B cell (primary cell): ENCODE data around the gene ATP5MC3. TPM values are rescaled to one million over a fixed set of nuclear protein-coding genes. Genes with fewer than 3 reads are reported as not detected.

Source experiments
- ATAC-seq: fragments of 200-7000 bp; cut with Tn5 transposase; one replicate; pipeline ENCODE4 v1.10.0; 2021; ENCODE audit warnings: low read depth, mild to moderate bottlenecking, moderate number of reproducible peaks, moderate library complexity
- CTCF ChIA-PET: fragments of 350-600 bp; sonication (Branson Sonifier 250); formaldehyde crosslinking; loops from one replicate; lab custom pipeline; 2021; ENCODE audit warnings: antibody characterized with exemption, inconsistent platforms; lab: Charles Lee
- POLR2A ChIA-PET: fragments of 350-600 bp; sonication (Branson Sonifier 250); formaldehyde crosslinking; loops from one replicate; lab custom pipeline; 2021; ENCODE audit warnings: antibody characterized with exemption; lab: Charles Lee
- DNase-seq: peaks from one replicate; pipeline ENCODE4 v3.0.0; 2013
- H2AFZ ChIP-seq: 2 replicates; pipeline ENCODE4 v1.6.1; 2012; ENCODE audit warnings: mild to moderate bottlenecking, low read depth, low read length; ENCODE audit not compliant: insufficient read depth, poor library complexity, severe bottlenecking
- H3K27ac ChIP-seq, 2 donors: 1 replicate in 1 of 2; 2 replicates in 1 of 2; pipeline ENCODE4 v1.5.1; 2012 to 2013; ENCODE audit warnings: low read length in 2 of 2, mild to moderate bottlenecking in 2 of 2, moderate library complexity in 1 of 2
- H3K27me3 ChIP-seq, 4 experiments: fragments of 200-600 bp in 1 of 4; sonication (generic) in 1 of 4; replicated peaks in 1 of 4; 1 replicate in 2 of 4; 2 replicates in 2 of 4; pipeline versions ENCODE4 v1.6.1 to v1.7.0; 2013 to 2016; ENCODE audit warnings: low read length in 3 of 4, mild to moderate bottlenecking in 2 of 4, mixed read lengths in 1 of 4, moderate library complexity in 1 of 4; ENCODE audit not compliant: insufficient read depth in 4 of 4, control insufficient read depth in 3 of 4; ENCODE audit errors: control extremely low read depth in 1 of 4
- H3K36me3 ChIP-seq, 2 experiments: replicated peaks in 1 of 2; 1 replicate in 1 of 2; 2 replicates in 1 of 2; pipeline versions ENCODE4 v1.6.1 to v1.7.1; 2013; ENCODE audit warnings: low read length in 1 of 2; ENCODE audit not compliant: insufficient read depth in 2 of 2, control insufficient read depth in 1 of 2; ENCODE audit errors: control extremely low read depth in 1 of 2, extremely low read depth in 1 of 2
- H3K4me1 ChIP-seq, 2 donors: fragments of 200-600 bp in 1 of 2; sonication (generic) in 1 of 2; 1 replicate in 1 of 2; 2 replicates in 1 of 2; pipeline versions ENCODE4 v1.5.1 to v1.6.1; 2013 to 2017; ENCODE audit warnings: low read length in 2 of 2; ENCODE audit not compliant: control insufficient read depth in 2 of 2, insufficient read depth in 2 of 2
- H3K4me2 ChIP-seq: replicated peaks from 2 replicates; pipeline ENCODE3; 2012; ENCODE audit warnings: mild to moderate bottlenecking, low read depth, low read length; ENCODE audit not compliant: poor library complexity, severe bottlenecking
- H3K4me3 ChIP-seq, 5 experiments: fragments of 200-600 bp in 1 of 5; sonication (generic) in 1 of 5; 1 replicate in 3 of 5; 2 replicates in 2 of 5; pipeline versions ENCODE4 v1.5.1 to v1.7.0; 2011 to 2016; ENCODE audit warnings: low read length in 4 of 5, mild to moderate bottlenecking in 4 of 5, low read depth in 2 of 5, control low read depth in 1 of 5, moderate library complexity in 1 of 5; ENCODE audit not compliant: insufficient read depth in 1 of 5; ENCODE audit errors: control extremely low read depth in 1 of 5, extremely low read depth in 1 of 5
- H3K79me2 ChIP-seq: fragments of 200-600 bp; sonication (generic); one replicate; pipeline ENCODE4 v1.6.0; 2016; ENCODE audit warnings: low read length; ENCODE audit not compliant: control insufficient read depth, insufficient read depth
- H3K9ac ChIP-seq: fragments of 200-600 bp; sonication (generic); 2 replicates; pipeline ENCODE4 v1.6.1; 2017; ENCODE audit warnings: mild to moderate bottlenecking, low read length, moderate library complexity
- H3K9me3 ChIP-seq, 3 donors: one replicate each; pipeline versions ENCODE4 v1.6.1 to v1.7.1; 2013; ENCODE audit warnings: low read length in 2 of 3; ENCODE audit not compliant: control insufficient read depth in 2 of 3, insufficient read depth in 1 of 3; ENCODE audit errors: control extremely low read depth in 1 of 3
- H4K20me1 ChIP-seq: 2 replicates; pipeline ENCODE4 v1.6.0; 2012; ENCODE audit warnings: mild to moderate bottlenecking, low read length; ENCODE audit not compliant: insufficient read depth, control insufficient read depth, poor library complexity, severe bottlenecking
- H3K27ac Mint-ChIP-seq: one replicate; pipeline ENCODE4 v1.8.0; 2021; ENCODE audit warnings: mixed read lengths
- H3K27me3 Mint-ChIP-seq: one replicate; pipeline ENCODE4 v1.8.0; 2021; ENCODE audit warnings: mixed read lengths
- H3K4me1 Mint-ChIP-seq: one replicate; pipeline ENCODE4 v1.8.0; 2021; ENCODE audit warnings: mixed read lengths
- H3K4me3 Mint-ChIP-seq: one replicate; pipeline ENCODE4 v1.8.0; 2021; ENCODE audit warnings: mixed read lengths
- H3K9me3 Mint-ChIP-seq: one replicate; pipeline ENCODE4 v1.8.0; 2022; ENCODE audit warnings: mixed read lengths; ENCODE audit not compliant: insufficient read depth
- CTCF ChIP-seq: fragments of 200-600 bp; IDR thresholded peaks from one replicate; pipeline ENCODE4 v1.8.0; 2022; ENCODE audit warnings: antibody characterized with exemption, mild to moderate bottlenecking
- EZH2 ChIP-seq: IDR thresholded peaks from 2 replicates; pipeline ENCODE4 v1.6.1; 2012; ENCODE audit warnings: borderline replicate concordance, low read depth, mild to moderate bottlenecking, moderate library complexity, low read length; ENCODE audit not compliant: insufficient read depth, poor library complexity, severe bottlenecking
- WGBS: methylation state at CpG from one replicate; pipeline ENCODE4 v1.1.5; 2013; ENCODE audit warnings: missing lambda C conversion rate; ENCODE audit not compliant: insufficient coverage; 5-methylcytosine and 5-hydroxymethylcytosine counted together
- intact Hi-C: fragments of 100-400 bp; cut with micrococcal nuclease; formaldehyde crosslinking; loops from one replicate; pipeline ENCODE4 v1.10.0; 2022
- polyA plus RNA-seq: library from polyadenylated mRNA; depleted of rRNA; stranded (reverse); fragments of >200 nt; gene quantifications from 2 replicates; pipeline ENCODE4 v1.2.3, GENCODE V29; 2012
- total RNA-seq, 2 donors: library from RNA; stranded (reverse); fragments of 120-200 nt in 1 of 2; gene quantifications; 1 replicate in 1 of 2; 2 replicates in 1 of 2; pipeline versions ENCODE4 v1.2.3 to v1.2.4, GENCODE V29; 2013 to 2022

ATP5MC3 gene
- total and polyA plus RNA-seq, 2 donors (not counting 1 experiment from before 2014, with no cell fraction given): 68.5 to 94.1 TPM

GRCh38 chr2:175156534-175156933, 25.0 kb downstream of the ATP5MC3 start:
- TF ChIP-seq EZH2 (no peak), CTCF (no peak)
- intact Hi-C loops: no loop called here
- WGBS: 92% methylated on average over 2 of the region's 5 CpGs
- Histone ChIP-seq H3K9me3 (no peaks in the 10 kb centered on the region), H2AFZ (no peak overlapping the region), H4K20me1 (peaks cover 76% of the 10 kb centered on the region), H3K36me3 (peaks cover 0 to 2% of the 10 kb centered on the region in 2 experiments), H3K4me2 (no peak overlapping the region), H3K79me2 (peaks cover 97% of the 10 kb centered on the region), H3K4me3 (no peak overlapping the region), H3K27me3 (no peaks in the 10 kb centered on the region), H3K4me1 (no peaks in the 10 kb centered on the region), H3K9ac (no peak overlapping the region), H3K27ac (no peak overlapping the region)
- H3K27me3 Mint-ChIP-seq: no peaks in the 10 kb centered on the region
- peaks cover 39% of the 10 kb centered on the region for H3K4me1 Mint-ChIP-seq
- ATAC-seq (no peak), DNase-seq (no peak)
- H3K9me3 Mint-ChIP-seq: no peaks in the 10 kb centered on the region
- ChIA-PET POLR2A (no interaction called here), CTCF (no interaction called here)
- no peak overlapping the region for H3K27ac Mint-ChIP-seq
- no peak overlapping the region for H3K4me3 Mint-ChIP-seq

GRCh38 chr2:175154661-175155082, 26.8 kb downstream of the ATP5MC3 start:
- POLR2A ChIA-PET: no interaction called here
- TF ChIP-seq EZH2 (no peak), CTCF (no peak)
- intact Hi-C loops: no loop called here
- H3K27ac ChIP-seq: no peak overlapping the region
- H3K27me3 ChIP-seq: no peaks in the 10 kb centered on the region
- CTCF ChIA-PET: interaction anchor here (1.1 kb wide), 1 partner anchor 13 kb away, joined by 3 read pairs; no protein-coding TSS in a partner anchor
- H3K9ac ChIP-seq: no peak overlapping the region
- peaks cover 97% of the 10 kb centered on the region for H3K79me2 ChIP-seq
- Mint-ChIP-seq H3K27ac (no peak overlapping the region), H3K4me3 (no peak overlapping the region), H3K9me3 (no peaks in the 10 kb centered on the region), H3K27me3 (no peaks in the 10 kb centered on the region), H3K4me1 (peaks cover 31% of the 10 kb centered on the region)
- H3K9me3 ChIP-seq: no peaks in the 10 kb centered on the region
- no peak overlapping the region for H3K4me2 ChIP-seq
- peaks cover 2% of the 10 kb centered on the region in 2 experiments for H3K36me3 ChIP-seq
- no peak for ATAC-seq
- peaks cover 78% of the 10 kb centered on the region for H4K20me1 ChIP-seq
- no peaks in the 10 kb centered on the region for H3K4me1 ChIP-seq
- no peak overlapping the region for H3K4me3 ChIP-seq
- DNase-seq: no peak
- no peak overlapping the region for H2AFZ ChIP-seq
